Measurements from ENCODE around the gene BAIAP2. TPM values are rescaled to one million over a fixed set of nuclear protein-coding genes. Genes with fewer than 3 reads are reported as not detected.

Gene BAIAP2
- total and polyA plus RNA-seq, 2 donors (not counting 3 experiments of a cell fraction or from before 2014, with no cell fraction given): 12.3 to 18.6 TPM

GRCh38 chr17:81056312-81056711 lies 21.4 kb downstream of the BAIAP2 start:
- H2AFZ ChIP-seq (ENCODE audit: low read depth, low read length): no peak overlapping the region
- TF ChIP-seq FOS (IDR thresholded peaks at IDR 0.05; ENCODE audit: borderline replicate concordance, insufficient read depth, low read length) (no peak), GATA2 (IDR thresholded peaks at IDR 0.05; ENCODE audit: insufficient read depth, insufficient read length, low read depth, low read length) (no peak), MYC (IDR thresholded peaks at IDR 0.05; ENCODE audit: low read depth, low read length) (no peak), JUN (IDR thresholded peaks at IDR 0.05; ENCODE audit: borderline replicate concordance, insufficient read depth, insufficient read length, low read depth) (no peak), POLR2A (IDR thresholded peaks at IDR 0.05; ENCODE audit: low read depth, low read length) (no peak), CTCF (IDR thresholded peaks at IDR 0.05; ENCODE audit: extremely low read depth in 1 of 2, insufficient read depth in 1 of 2, low read depth in 1 of 2, low read length in 2 of 2) (no peak), POLR2AphosphoS5 (IDR thresholded peaks at IDR 0.05; ENCODE audit: insufficient read depth, low read depth, low read length) (no peak), MAX (IDR thresholded peaks at IDR 0.05; ENCODE audit: insufficient read depth, insufficient read length) (no peak), EZH2 (IDR thresholded peaks at IDR 0.05; ENCODE audit: borderline replicate concordance, low read depth, low read length, severe bottlenecking) (no peak)
- intact Hi-C loops (cut with micrococcal nuclease): no loop called here
- H3K9me3 ChIP-seq (replicated peaks; ENCODE audit: control insufficient read depth, insufficient read depth, low read length): no peaks in the 10 kb centered on the region
- ChIA-PET POLR2A (no interaction called here), CTCF (no interaction called here)
- peaks cover 0 to 2% of the 10 kb centered on the region in 2 experiments for H3K36me3 ChIP-seq (ENCODE audit: control insufficient read depth in 2 of 2, extremely low read depth in 1 of 2, insufficient read depth in 2 of 2, low read length in 2 of 2)
- no peaks in the 10 kb centered on the region for H3K27me3 ChIP-seq (ENCODE audit: control insufficient read depth in 2 of 2, insufficient read depth in 2 of 2, low read length in 2 of 2)
- no peaks in the 10 kb centered on the region for H4K20me1 ChIP-seq (replicated peaks; ENCODE audit: control insufficient read depth, extremely low read depth, insufficient read depth, low read length)
- no TSS peak for BruUV-seq (replicated peaks)
- H3K27ac ChIP-seq (ENCODE audit: insufficient read depth, low read depth, low read length): no peak overlapping the region
- no peak overlapping the region for H3K4me2 ChIP-seq (ENCODE audit: insufficient read depth, low read length)
- dilution Hi-C loops (cut with MboI; ENCODE audit: extremely low pct_ligation_motif_present, low sequenced_read_pairs): no loop called here
- no peak overlapping the region for H3K4me3 ChIP-seq (replicated peaks in 1 of 3; ENCODE audit: insufficient read depth in 1 of 3, low read depth in 1 of 3, low read length in 3 of 3)
- FAIRE-seq: no peak
- DNase-seq (ENCODE audit: low read depth, low spot score): no peak
- no peaks in the 10 kb centered on the region for H3K9me1 ChIP-seq (replicated peaks; ENCODE audit: control insufficient read depth, extremely low read depth, insufficient read depth, low read length)
- no peaks in the 10 kb centered on the region for H3K79me2 ChIP-seq (ENCODE audit: control insufficient read depth, insufficient read depth, low read length)
- no peak overlapping the region for H3K9ac ChIP-seq (replicated peaks; ENCODE audit: extremely low read depth, insufficient read depth, low read length)
- H3K4me1 ChIP-seq (ENCODE audit: control insufficient read depth, extremely low read depth, insufficient read depth, low read length): peaks cover 14% of the 10 kb centered on the region

All from endothelial cell of umbilical vein (primary cell).